Ovary (tissue), 9 donors: ENCODE data around the gene PAK5. TPM values are rescaled to one million over a fixed set of nuclear protein-coding genes. Genes with fewer than 3 reads are reported as not detected.

ENCODE experiments used
- DNase-seq, 5 donors: peaks; one replicate each; pipeline ENCODE4 v3.0.0-alpha.2; 2019 to 2020
- H3K27ac ChIP-seq, 2 donors: fragments of 200-600 bp; one replicate each; pipeline versions ENCODE4 v1.5.1 to v1.8.0; 2019 to 2022
- H3K27me3 ChIP-seq: fragments of 200-600 bp; one replicate; pipeline ENCODE4 v1.8.0; 2022
- H3K36me3 ChIP-seq: fragments of 200-600 bp; sonication (generic); one replicate; pipeline ENCODE4 v1.5.1; 2019
- H3K4me1 ChIP-seq: one replicate; pipeline ENCODE4 v1.8.1; 2013; ENCODE audit warnings: mild to moderate bottlenecking, moderate library complexity; ENCODE audit not compliant: insufficient read depth
- H3K4me3 ChIP-seq: fragments of 200-600 bp; sonication (generic); one replicate; pipeline ENCODE4 v1.5.1; 2017
- H3K9me3 ChIP-seq, 2 donors: fragments of 200-600 bp in 1 of 2; sonication (generic) in 1 of 2; one replicate each; pipeline versions ENCODE4 v1.5.1 to v1.8.1; 2013 to 2019; ENCODE audit warnings: mild to moderate bottlenecking in 1 of 2, moderate library complexity in 1 of 2
- CTCF ChIP-seq, 3 donors: fragments of 450-650 bp in 2 of 3; fragments of 200-600 bp in 1 of 3; IDR thresholded peaks; one replicate each; pipeline versions ENCODE4 v1.5.1 to v1.8.0; 2016 to 2022; ENCODE audit warnings: antibody characterized with exemption in 3 of 3, mild to moderate bottlenecking in 1 of 3
- EP300 ChIP-seq: sonication (generic); formaldehyde crosslinking; IDR thresholded peaks from one replicate; pipeline ENCODE4 v1.6.1; 2017; ENCODE audit warnings: antibody characterized with exemption
- POLR2A ChIP-seq: fragments of 450-650 bp; IDR thresholded peaks from one replicate; pipeline ENCODE4 v1.6.1; 2017; ENCODE audit warnings: antibody characterized with exemption, mild to moderate bottlenecking, moderate library complexity
- WGBS, 3 donors: extraction: QIAGEN DNeasy Blood & Tissue Kit in 1 of 3; methylation state at CpG; one replicate each; pipeline versions ENCODE4 v1.1.5 to v1.1.7; 2013 to 2017; 5-methylcytosine and 5-hydroxymethylcytosine counted together
- intact Hi-C, 4 donors: fragments of 100-400 bp; cut with DNase I; formaldehyde crosslinking; loops; one replicate each; pipeline versions ENCODE4 v1.11.0 to v1.15.1; 2022 to 2023
- polyA plus RNA-seq, 2 donors: library from polyadenylated mRNA; stranded (reverse); fragments of 200-250 nt in 1 of 2; fragments of 350-450 nt in 1 of 2; fragmentation: Illumina TruSeq in 1 of 2; extraction: RNeasy Lipid Tissue Mini Kit (QIAGEN cat#74804) in 1 of 2; gene quantifications; one replicate each; pipeline ENCODE4 v1.2.3, GENCODE V29; 2013 to 2014
- total RNA-seq, 7 donors: library from RNA; depleted of rRNA in 2 of 7; stranded (reverse); fragments of >200 nt in 2 of 7; fragmentation: NEBNext Ultra II Directional in 3 of 7; extraction: Animal tissue kit (Norgen Biotek cat#: 25700) in 3 of 7; gene quantifications; one replicate each; pipeline versions ENCODE4 v1.1.0 to v1.2.4, GENCODE V29; 2016 to 2023
- donor health status: DM: no; HTN: no; CAD: no; lungs with moderate emphysema.
- donor health status: DM: no; HTN: no; CAD: no.
- donor health status: Bipolar disorder and iron deficiency.
- donor health status: DM: yes; HTN: yes; CAD: no.
- donor health status: DM: no; HTN: no; CAD: no.
- donor health status: DM: yes; HTN: yes; CAD: no.

Gene PAK5
- total and polyA plus RNA-seq, 9 donors, result under 0.01 to 0.47 (median 0.10) TPM; not detected in 2

DNA sequence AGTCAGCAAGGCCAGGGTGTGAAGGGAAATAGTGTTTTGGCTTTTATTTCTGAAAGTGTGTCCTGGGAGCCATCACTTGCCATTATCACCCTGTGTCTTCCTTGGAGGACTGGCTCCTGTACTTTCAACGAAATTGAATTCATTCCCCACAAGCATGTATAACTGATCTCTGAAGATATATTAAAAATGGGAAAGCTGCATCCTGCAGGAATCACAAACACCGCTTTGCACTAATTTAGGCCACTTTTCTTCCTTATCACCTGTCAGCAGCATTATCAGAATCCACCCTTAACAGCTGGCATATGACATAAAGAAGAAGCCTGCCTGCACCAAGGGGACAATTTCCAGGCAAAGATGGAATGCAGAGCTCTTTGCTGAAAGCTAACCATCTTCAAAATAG, 268.3 kb downstream of the PAK5 start:
- Histone ChIP-seq H3K36me3 (no peaks in the 10 kb centered on the region), H3K4me3 (no peak overlapping the region), H3K27ac (no peak overlapping the region), H3K9me3 (no peaks in the 10 kb centered on the region), H3K27me3 (no peaks in the 10 kb centered on the region), H3K4me1 (no peaks in the 10 kb centered on the region)
- TF ChIP-seq CTCF (IDR thresholded peaks at IDR 0.05) (no peak), POLR2A (no peak), EP300 (no peak)
- no peak for DNase-seq
- 62 to 73% (median 63%) methylated on average over 2 of the region's 2 CpGs for WGBS, 3 donors
- intact Hi-C loops, result no loop called here

- DNase-seq, result no peak
- WGBS, 3 donors, result 83 to 88% (median 88%) methylated on average over 1 of the region's 1 CpG
- Histone ChIP-seq H3K27ac (no peak overlapping the region), H3K27me3 (no peaks in the 10 kb centered on the region), H3K4me1 (no peaks in the 10 kb centered on the region), H3K4me3 (no peak overlapping the region), H3K9me3 (no peaks in the 10 kb centered on the region), H3K36me3 (no peaks in the 10 kb centered on the region)
- intact Hi-C loops, result no loop called here
- no peak for TF ChIP-seq CTCF (IDR thresholded peaks at IDR 0.05)
- no peak for TF ChIP-seq POLR2A
- TF ChIP-seq EP300, result no peak
These were observed 271.9 kb downstream of the PAK5 start for GRCh38 chr20:9566977-9567376.

GRCh38 chr20:9565910-9566550, 272.8 kb downstream of the PAK5 start:
- DNase-seq, result no peak
- TF ChIP-seq CTCF (IDR thresholded peaks at IDR 0.05), result no peak
- no peak for TF ChIP-seq POLR2A
- TF ChIP-seq EP300, result no peak
- no peaks in the 10 kb centered on the region for H3K9me3 ChIP-seq
- 90 to 92% (median 91%) methylated on average over 20 of the region's 20 CpGs for WGBS, 3 donors
- H3K27ac ChIP-seq, result no peak overlapping the region
- no peaks in the 10 kb centered on the region for H3K36me3 ChIP-seq
- no peak overlapping the region for H3K4me3 ChIP-seq
- H3K4me1 ChIP-seq, result no peaks in the 10 kb centered on the region
- H3K27me3 ChIP-seq, result no peaks in the 10 kb centered on the region
- intact Hi-C loops, result no loop called here

DNA sequence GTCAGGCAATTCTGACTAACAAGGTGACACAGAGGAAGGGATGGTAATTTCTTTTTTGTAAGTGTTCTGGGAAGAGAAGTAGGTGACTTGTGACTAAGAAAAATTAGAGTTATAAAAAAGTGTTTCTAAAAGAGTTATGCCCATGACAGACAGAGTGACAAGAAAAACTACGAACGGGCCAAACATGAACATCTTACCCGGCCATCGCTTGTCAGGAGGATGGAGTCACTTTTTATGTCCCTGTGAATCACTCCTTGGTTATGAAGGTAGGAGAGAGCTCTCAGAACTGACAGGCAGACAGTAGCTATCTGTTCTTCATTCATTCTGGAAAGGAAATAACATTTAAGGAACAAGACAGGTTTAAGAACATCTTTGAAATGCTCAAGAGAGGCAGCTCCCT, 281.5 kb downstream of the PAK5 start:
- no peaks in the 10 kb centered on the region for H3K9me3 ChIP-seq
- no peak for DNase-seq
- H3K36me3 ChIP-seq, result no peaks in the 10 kb centered on the region
- H3K27me3 ChIP-seq, result no peaks in the 10 kb centered on the region
- 92 to 96% (median 93%) methylated on average over 4 of the region's 4 CpGs for WGBS, 3 donors
- no peak overlapping the region for H3K27ac ChIP-seq
- intact Hi-C loops, result no loop called here
- H3K4me1 ChIP-seq, result no peaks in the 10 kb centered on the region
- no peak overlapping the region for H3K4me3 ChIP-seq
- no peak for TF ChIP-seq CTCF (IDR thresholded peaks at IDR 0.05)
- no peak for TF ChIP-seq POLR2A
- TF ChIP-seq EP300, result no peak
